Measurements from ENCODE around the gene EIF3D.

GRCh38 chr22:36470994-36471331, 58.0 kb downstream of the EIF3D start:
- no peak for TF ChIP-seq PRDM4 (tag by site-specific recombination; IDR thresholded peaks at IDR 0.05)
- TF ChIP-seq ZNF274 (IDR thresholded peaks at IDR 0.05; ENCODE audit: low read length): no peak
- TF ChIP-seq ZNF274 (tag by site-specific recombination; IDR thresholded peaks at IDR 0.05; ENCODE audit: borderline replicate concordance): no peak
- TF ChIP-seq KLF16 (tag by site-specific recombination; IDR thresholded peaks at IDR 0.05): no peak
- TF ChIP-seq ZNF146 (tag by site-specific recombination; IDR thresholded peaks at IDR 0.05): no peak
- TF ChIP-seq CTCF (tag by site-specific recombination; IDR thresholded peaks at IDR 0.05): no peak
- no peak for TF ChIP-seq PRDM10 (tag by site-specific recombination; IDR thresholded peaks at IDR 0.05)
- no peak for TF ChIP-seq EGR2 (tag by site-specific recombination; IDR thresholded peaks at IDR 0.05; ENCODE audit: low read depth)
- TF ChIP-seq ZNF692 (tag by site-specific recombination; IDR thresholded peaks at IDR 0.05): no peak
- no peak for TF ChIP-seq KLF10 (tag by site-specific recombination; IDR thresholded peaks at IDR 0.05)
- TF ChIP-seq ZNF560 (tag by site-specific recombination; IDR thresholded peaks at IDR 0.05; ENCODE audit: borderline replicate concordance): no peak
- TF ChIP-seq REST (tag by site-specific recombination; IDR thresholded peaks at IDR 0.05): no peak
- TF ChIP-seq ZSCAN16 (tag by site-specific recombination; IDR thresholded peaks at IDR 0.05): no peak
